Hepatocyte (in vitro differentiated cells): ENCODE data around the gene MS4A7.

Experiments used
- EZH2phosphoT487 ChIP-seq: fragments of 200-600 bp; sonication (generic); IDR thresholded peaks from one replicate; pipeline ENCODE4 v1.6.1; 2018; ENCODE audit warnings: antibody characterized with exemption, mild to moderate bottlenecking, low read depth, moderate library complexity; ENCODE audit not compliant: unreplicated experiment, severe bottlenecking
- TF ChIP-seq, protein P1 (sequence below): fragments of 200-600 bp; sonication (generic); IDR thresholded peaks from 2 replicates; pipeline ENCODE4 v1.5.1; 2016; ENCODE audit warnings: antibody characterized with exemption, mild to moderate bottlenecking; ENCODE audit not compliant: poor library complexity

- TF ChIP-seq, protein P1, sequence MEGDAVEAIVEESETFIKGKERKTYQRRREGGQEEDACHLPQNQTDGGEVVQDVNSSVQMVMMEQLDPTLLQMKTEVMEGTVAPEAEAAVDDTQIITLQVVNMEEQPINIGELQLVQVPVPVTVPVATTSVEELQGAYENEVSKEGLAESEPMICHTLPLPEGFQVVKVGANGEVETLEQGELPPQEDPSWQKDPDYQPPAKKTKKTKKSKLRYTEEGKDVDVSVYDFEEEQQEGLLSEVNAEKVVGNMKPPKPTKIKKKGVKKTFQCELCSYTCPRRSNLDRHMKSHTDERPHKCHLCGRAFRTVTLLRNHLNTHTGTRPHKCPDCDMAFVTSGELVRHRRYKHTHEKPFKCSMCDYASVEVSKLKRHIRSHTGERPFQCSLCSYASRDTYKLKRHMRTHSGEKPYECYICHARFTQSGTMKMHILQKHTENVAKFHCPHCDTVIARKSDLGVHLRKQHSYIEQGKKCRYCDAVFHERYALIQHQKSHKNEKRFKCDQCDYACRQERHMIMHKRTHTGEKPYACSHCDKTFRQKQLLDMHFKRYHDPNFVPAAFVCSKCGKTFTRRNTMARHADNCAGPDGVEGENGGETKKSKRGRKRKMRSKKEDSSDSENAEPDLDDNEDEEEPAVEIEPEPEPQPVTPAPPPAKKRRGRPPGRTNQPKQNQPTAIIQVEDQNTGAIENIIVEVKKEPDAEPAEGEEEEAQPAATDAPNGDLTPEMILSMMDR = no peak
- TF ChIP-seq EZH2phosphoT487 = no peak
These were observed 14.7 kb downstream of the MS4A7 start for GRCh38 chr11:60393016-60393415.
